ENCODE data around the gene CD40.

CD40 gene

GRCh38 chr20:46084805-46085178 is 33.3 kb upstream of the CD40 start:
- no peaks in the 10 kb centered on the region for H3K9me3 ChIP-seq (ENCODE audit: insufficient read depth, low read depth, low read length)
- peaks cover 95% of the 10 kb centered on the region for H4K20me1 ChIP-seq (ENCODE audit: insufficient read depth, low read length, poor library complexity, severe bottlenecking)
- H2AFZ ChIP-seq (ENCODE audit: low read length), result no peak overlapping the region
- peaks cover 56% of the 10 kb centered on the region for H3K4me1 ChIP-seq (ENCODE audit: insufficient read depth, low read length, poor library complexity, severe bottlenecking)
- H3K9me2 ChIP-seq (replicated peaks; ENCODE audit: low read depth, low read length), result no peaks in the 10 kb centered on the region
- H3K4me3 ChIP-seq (ENCODE audit: low read length, poor library complexity, severe bottlenecking), result peak overlapping the region; percentile 95
- peak overlapping the region; percentile 46 for H3K9ac ChIP-seq (ENCODE audit: low read depth, low read length, poor library complexity, severe bottlenecking)
- H3K4me2 ChIP-seq (ENCODE audit: low read depth, low read length, poor library complexity, severe bottlenecking), result peak overlapping the region; percentile 88
- H3K79me2 ChIP-seq (ENCODE audit: insufficient read depth, low read length), result peaks cover 97% of the 10 kb centered on the region
- TF ChIP-seq CTCF (conservative IDR thresholded peaks at IDR 0.05; ENCODE audit: low read length) (no peak), EZH2phosphoT487 (IDR thresholded peaks at IDR 0.05; ENCODE audit: borderline replicate concordance) (no peak)
- peaks cover 4% of the 10 kb centered on the region for H3K27me3 ChIP-seq (ENCODE audit: insufficient read depth, low read length, poor library complexity, severe bottlenecking)
- no peaks in the 10 kb centered on the region for H3F3A ChIP-seq (ENCODE audit: low read depth)
- H3K36me3 ChIP-seq (ENCODE audit: insufficient read depth, low read length), result no peaks in the 10 kb centered on the region

DNA sequence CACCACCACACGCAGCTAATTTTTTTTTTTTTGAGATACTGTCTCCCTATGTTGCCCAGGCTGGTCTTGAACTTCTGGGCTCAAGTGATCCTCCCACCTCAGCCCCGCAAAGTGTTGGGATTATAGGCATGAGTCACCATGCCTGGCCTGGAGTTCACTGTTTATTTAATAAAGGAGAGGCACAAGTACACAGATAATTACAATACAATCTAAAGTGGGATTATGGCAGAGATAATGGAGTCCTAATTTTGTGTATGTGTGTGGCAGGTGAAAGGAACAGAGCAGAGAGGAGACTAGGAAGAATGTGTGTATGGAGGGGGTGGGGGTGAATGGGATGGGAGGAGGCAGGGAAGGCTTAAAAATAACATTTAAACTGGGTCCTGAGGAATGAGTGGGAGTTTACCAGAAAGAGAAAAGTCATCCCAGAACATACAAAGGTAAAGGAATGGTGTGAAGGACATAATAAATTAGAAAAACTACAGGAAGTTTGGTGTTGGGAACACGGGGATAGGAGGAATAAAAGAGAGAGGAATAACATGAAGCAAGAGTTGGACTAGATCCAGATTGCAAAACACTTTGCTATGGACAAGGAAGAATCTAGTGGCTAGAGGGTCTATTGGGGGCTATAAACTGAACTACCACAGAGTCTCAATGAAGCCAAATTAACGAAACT is 32.8 kb upstream of the CD40 start:
- Histone ChIP-seq H3K79me2 (ENCODE audit: insufficient read depth, low read length) (peaks cover 92% of the 10 kb centered on the region), H3F3A (ENCODE audit: low read depth) (no peaks in the 10 kb centered on the region), H3K4me3 (ENCODE audit: low read length, poor library complexity, severe bottlenecking) (peak overlapping the region; percentile 95), H2AFZ (ENCODE audit: low read length) (no peak overlapping the region), H4K20me1 (ENCODE audit: insufficient read depth, low read length, poor library complexity, severe bottlenecking) (peaks cover 90% of the 10 kb centered on the region), H3K4me2 (ENCODE audit: low read depth, low read length, poor library complexity, severe bottlenecking) (peak overlapping the region; percentile 88), H3K27me3 (ENCODE audit: insufficient read depth, low read length, poor library complexity, severe bottlenecking) (peaks cover 4% of the 10 kb centered on the region), H3K9me2 (replicated peaks; ENCODE audit: low read depth, low read length) (no peaks in the 10 kb centered on the region), H3K9me3 (ENCODE audit: insufficient read depth, low read depth, low read length) (no peaks in the 10 kb centered on the region), H3K4me1 (ENCODE audit: insufficient read depth, low read length, poor library complexity, severe bottlenecking) (peaks cover 56% of the 10 kb centered on the region), H3K36me3 (ENCODE audit: insufficient read depth, low read length) (no peaks in the 10 kb centered on the region), H3K9ac (ENCODE audit: low read depth, low read length, poor library complexity, severe bottlenecking) (peak overlapping the region; percentile 30)
- TF ChIP-seq EZH2phosphoT487 (IDR thresholded peaks at IDR 0.05; ENCODE audit: borderline replicate concordance) (no peak), CTCF (conservative IDR thresholded peaks at IDR 0.05; ENCODE audit: low read length) (no peak)

DNA sequence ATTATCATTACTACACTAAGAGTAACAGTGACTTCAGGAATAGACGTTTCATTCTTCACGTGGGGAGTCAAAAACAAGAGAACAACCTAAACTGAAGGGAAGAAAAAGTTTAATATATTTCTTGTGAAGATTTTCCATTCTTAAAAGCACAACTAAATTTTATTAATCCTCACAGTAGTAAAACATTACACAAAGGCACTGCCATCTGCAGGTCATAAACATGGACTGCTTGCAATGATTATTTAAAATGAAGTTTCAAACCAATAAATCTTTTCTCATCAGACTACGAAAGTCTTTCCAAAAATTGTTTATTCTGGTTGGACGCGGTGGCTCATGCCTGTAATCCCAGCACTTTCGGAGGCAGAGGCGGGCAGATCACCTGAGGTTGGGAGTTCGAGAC is 31.0 kb upstream of the CD40 start:
- Histone ChIP-seq H3K4me3 (ENCODE audit: low read length, poor library complexity, severe bottlenecking) (peak overlapping the region; percentile 95), H3F3A (ENCODE audit: low read depth) (no peaks in the 10 kb centered on the region), H3K79me2 (ENCODE audit: insufficient read depth, low read length) (peaks cover 74% of the 10 kb centered on the region), H3K27me3 (ENCODE audit: insufficient read depth, low read length, poor library complexity, severe bottlenecking) (peaks cover 4% of the 10 kb centered on the region), H3K9me3 (ENCODE audit: insufficient read depth, low read depth, low read length) (no peaks in the 10 kb centered on the region), H3K36me3 (ENCODE audit: insufficient read depth, low read length) (no peaks in the 10 kb centered on the region), H3K4me1 (ENCODE audit: insufficient read depth, low read length, poor library complexity, severe bottlenecking) (peaks cover 52% of the 10 kb centered on the region), H3K9ac (ENCODE audit: low read depth, low read length, poor library complexity, severe bottlenecking) (peak overlapping the region; percentile 30), H2AFZ (ENCODE audit: low read length) (no peak overlapping the region), H3K9me2 (replicated peaks; ENCODE audit: low read depth, low read length) (no peaks in the 10 kb centered on the region), H3K4me2 (ENCODE audit: low read depth, low read length, poor library complexity, severe bottlenecking) (peak overlapping the region; percentile 88), H4K20me1 (ENCODE audit: insufficient read depth, low read length, poor library complexity, severe bottlenecking) (peaks cover 72% of the 10 kb centered on the region)
- no peak for TF ChIP-seq EZH2phosphoT487 (IDR thresholded peaks at IDR 0.05; ENCODE audit: borderline replicate concordance)
- TF ChIP-seq CTCF (conservative IDR thresholded peaks at IDR 0.05; ENCODE audit: low read length), result peak; percentile 66
